VCaP (cell line): Measurements from ENCODE around the gene POT1.

ENCODE experiments used
- H3K27ac ChIP-seq: fragments of 450-650 bp; 2 replicates; pipeline ENCODE4 v1.5.1; 2017
- TF ChIP-seq, protein P1 (sequence below): fragments of 450-650 bp; conservative IDR thresholded peaks from 2 replicates; pipeline ENCODE4 v1.5.1; 2017; ENCODE audit warnings: mild to moderate bottlenecking, moderate library complexity

POT1 gene

GRCh38 chr7:124942399-124942798 is 12.8 kb upstream of the POT1 start:
- TF ChIP-seq, protein P1, sequence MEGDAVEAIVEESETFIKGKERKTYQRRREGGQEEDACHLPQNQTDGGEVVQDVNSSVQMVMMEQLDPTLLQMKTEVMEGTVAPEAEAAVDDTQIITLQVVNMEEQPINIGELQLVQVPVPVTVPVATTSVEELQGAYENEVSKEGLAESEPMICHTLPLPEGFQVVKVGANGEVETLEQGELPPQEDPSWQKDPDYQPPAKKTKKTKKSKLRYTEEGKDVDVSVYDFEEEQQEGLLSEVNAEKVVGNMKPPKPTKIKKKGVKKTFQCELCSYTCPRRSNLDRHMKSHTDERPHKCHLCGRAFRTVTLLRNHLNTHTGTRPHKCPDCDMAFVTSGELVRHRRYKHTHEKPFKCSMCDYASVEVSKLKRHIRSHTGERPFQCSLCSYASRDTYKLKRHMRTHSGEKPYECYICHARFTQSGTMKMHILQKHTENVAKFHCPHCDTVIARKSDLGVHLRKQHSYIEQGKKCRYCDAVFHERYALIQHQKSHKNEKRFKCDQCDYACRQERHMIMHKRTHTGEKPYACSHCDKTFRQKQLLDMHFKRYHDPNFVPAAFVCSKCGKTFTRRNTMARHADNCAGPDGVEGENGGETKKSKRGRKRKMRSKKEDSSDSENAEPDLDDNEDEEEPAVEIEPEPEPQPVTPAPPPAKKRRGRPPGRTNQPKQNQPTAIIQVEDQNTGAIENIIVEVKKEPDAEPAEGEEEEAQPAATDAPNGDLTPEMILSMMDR: no peak
- no peak overlapping the region for H3K27ac ChIP-seq

- TF ChIP-seq, protein P1: no peak
- no peak overlapping the region for H3K27ac ChIP-seq
Measured at GRCh38 chr7:124940306-124940705, 10.7 kb upstream of the POT1 start.

DNA sequence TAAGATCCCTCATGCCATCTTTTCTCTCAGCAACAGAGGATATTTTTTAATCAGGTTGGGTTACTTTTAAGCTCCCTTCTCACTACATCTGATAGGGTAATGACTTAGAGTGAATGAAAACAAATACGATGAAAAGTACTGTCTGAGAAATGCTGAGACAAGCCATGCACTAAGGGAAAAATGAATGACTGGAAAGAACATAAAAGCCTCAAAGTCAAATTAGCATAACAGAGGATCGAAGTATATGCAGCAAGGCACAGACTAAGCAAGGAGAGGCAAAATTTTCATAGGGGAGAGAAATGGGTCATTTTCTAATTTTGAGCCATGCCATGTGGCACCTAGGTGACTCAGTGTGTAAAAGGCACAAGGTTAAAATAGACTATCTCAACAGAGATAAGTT is 8.5 kb upstream of the POT1 start:
- no peak overlapping the region for H3K27ac ChIP-seq
- TF ChIP-seq, protein P1: no peak

- H3K27ac ChIP-seq: no peak overlapping the region
- TF ChIP-seq, protein P1: no peak
Measured at GRCh38 chr7:124937076-124937475, 7.5 kb upstream of the POT1 start.

DNA sequence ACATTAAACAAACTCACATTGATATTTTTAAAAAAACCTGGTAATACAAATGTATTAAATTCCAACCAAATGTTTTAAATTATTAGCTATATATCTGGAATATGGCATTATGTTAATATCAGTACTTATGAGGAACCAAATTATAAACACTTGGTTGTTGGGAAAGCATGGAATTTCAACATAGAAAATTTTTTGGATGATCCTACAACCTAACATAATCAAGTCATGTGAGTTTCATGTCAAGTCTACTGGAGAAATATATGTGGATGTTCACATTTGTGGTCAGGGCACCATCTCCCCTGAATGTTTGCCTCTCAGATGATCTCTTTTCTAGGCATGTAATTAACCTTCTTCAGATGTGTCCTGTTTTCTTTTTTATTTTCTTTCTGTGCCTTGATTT is 5.2 kb upstream of the POT1 start:
- no peak overlapping the region for H3K27ac ChIP-seq
- TF ChIP-seq, protein P1: no peak

GRCh38 chr7:124930655-124931597 is 1.3 kb upstream of the POT1 start:
- H3K27ac ChIP-seq: peak overlapping the region; percentile 70; the same call in 1 of the 2 replicates
- TF ChIP-seq, protein P1: no peak

GRCh38 chr7:124930173-124930623 is 573 bp upstream of the POT1 start:
- TF ChIP-seq, protein P1: no peak
- H3K27ac ChIP-seq: peak overlapping the region; percentile 70
